VCaP (cell line): Measurements from ENCODE around the gene ALOX15B.

ENCODE experiments used
- H3K27ac ChIP-seq: fragments of 450-650 bp; 2 replicates; pipeline ENCODE4 v1.5.1; 2017
- CTCF ChIP-seq: fragments of 450-650 bp; conservative IDR thresholded peaks from 2 replicates; pipeline ENCODE4 v1.5.1; 2017; ENCODE audit warnings: mild to moderate bottlenecking, moderate library complexity

ALOX15B gene

GRCh38 chr17:7997186-7997585 lies 41.7 kb upstream of the ALOX15B start:
- peak; percentile 41 for TF ChIP-seq CTCF
- H3K27ac ChIP-seq = no peak overlapping the region

GRCh38 chr17:8001976-8002720 lies 36.7 kb upstream of the ALOX15B start, which contains the start of gene GUCY2D:
GUCY2D (plus strand) TSS chr17:8002615; CDS start chr17:8003048, 433 bp downstream.
- no peak within 1 kb of the TSS for H3K27ac ChIP-seq
- TF ChIP-seq CTCF = no peak

- TF ChIP-seq CTCF = no peak
- H3K27ac ChIP-seq = no peak overlapping the region
These were observed 35.9 kb upstream of the ALOX15B start for GRCh38 chr17:8002721-8003593.

- H3K27ac ChIP-seq = no peak overlapping the region
- TF ChIP-seq CTCF = no peak
These were observed 35.2 kb upstream of the ALOX15B start for GRCh38 chr17:8003594-8004181.

- no peak overlapping the region for H3K27ac ChIP-seq
- no peak for TF ChIP-seq CTCF
These were observed 34.0 kb upstream of the ALOX15B start for GRCh38 chr17:8004899-8005298.

- H3K27ac ChIP-seq = no peak overlapping the region
- no peak for TF ChIP-seq CTCF
These were observed 33.5 kb upstream of the ALOX15B start for GRCh38 chr17:8005357-8005756.
